Mucosa of descending colon (tissue), 3 donors: ENCODE results near the gene ACSM2B. TPM values are rescaled to one million over a fixed set of nuclear protein-coding genes. Genes with fewer than 3 reads are reported as not detected.
"Not testable (repeated sequence)": the region's sequence is repeated elsewhere in the genome, so short reads cannot be mapped to it uniquely, and the experiment has no call there.

Experiments
- ATAC-seq: fragments of 200-7000 bp; cut with Tn5 transposase; one replicate; pipeline ENCODE4 v1.9.1; 2020; ENCODE audit warnings: mild to moderate bottlenecking, moderate library complexity
- DNase-seq, 3 donors: peaks; one replicate each; pipeline ENCODE4 v3.0.0-alpha.2; 2020
- H3K36me3 ChIP-seq: fragments of 200-600 bp; one replicate; pipeline ENCODE4 v1.8.0; 2021; ENCODE audit warnings: low read depth, mild to moderate bottlenecking
- H3K4me1 ChIP-seq: fragments of 200-600 bp; one replicate; pipeline ENCODE4 v1.8.0; 2021; ENCODE audit warnings: low read depth, mild to moderate bottlenecking
- H3K4me3 ChIP-seq: fragments of 200-600 bp; one replicate; pipeline ENCODE4 v1.8.0; 2021; ENCODE audit warnings: mild to moderate bottlenecking
- H3K9me3 ChIP-seq: fragments of 200-600 bp; one replicate; pipeline ENCODE4 v1.8.0; 2021; ENCODE audit warnings: mild to moderate bottlenecking
- intact Hi-C, 2 donors: fragments of 100-400 bp; cut with DNase I in 1 of 2; cut with micrococcal nuclease in 1 of 2; formaldehyde crosslinking; loops; one replicate each; pipeline versions ENCODE4 v1.11.0 to v1.11.1; 2022; cut with DNase I, micrococcal nuclease
- total RNA-seq, 3 donors: library from RNA; stranded (reverse); fragmentation: NEBNext Ultra II Directional in 2 of 3; extraction: Animal tissue kit (Norgen Biotek cat#: 25700) in 2 of 3; gene quantifications; one replicate each; pipeline versions ENCODE4 v1.2.1 to v1.2.4, GENCODE V29; 2021 to 2023
- TF ChIP-seq, protein P1 (sequence below): fragments of 200-600 bp; IDR thresholded peaks from one replicate; pipeline ENCODE4 v1.8.0; 2022; ENCODE audit warnings: antibody characterized with exemption, mild to moderate bottlenecking
- donor health status: DM: no; HTN: no; CAD: no; lungs with moderate emphysema.
- donor health status: DM: no; HTN: no; CAD: no.
- donor health status: DM: no; HTN: yes; CAD: no.

The ACSM2B gene
- total RNA-seq, 3 donors from 2014 or later = not detected

DNA sequence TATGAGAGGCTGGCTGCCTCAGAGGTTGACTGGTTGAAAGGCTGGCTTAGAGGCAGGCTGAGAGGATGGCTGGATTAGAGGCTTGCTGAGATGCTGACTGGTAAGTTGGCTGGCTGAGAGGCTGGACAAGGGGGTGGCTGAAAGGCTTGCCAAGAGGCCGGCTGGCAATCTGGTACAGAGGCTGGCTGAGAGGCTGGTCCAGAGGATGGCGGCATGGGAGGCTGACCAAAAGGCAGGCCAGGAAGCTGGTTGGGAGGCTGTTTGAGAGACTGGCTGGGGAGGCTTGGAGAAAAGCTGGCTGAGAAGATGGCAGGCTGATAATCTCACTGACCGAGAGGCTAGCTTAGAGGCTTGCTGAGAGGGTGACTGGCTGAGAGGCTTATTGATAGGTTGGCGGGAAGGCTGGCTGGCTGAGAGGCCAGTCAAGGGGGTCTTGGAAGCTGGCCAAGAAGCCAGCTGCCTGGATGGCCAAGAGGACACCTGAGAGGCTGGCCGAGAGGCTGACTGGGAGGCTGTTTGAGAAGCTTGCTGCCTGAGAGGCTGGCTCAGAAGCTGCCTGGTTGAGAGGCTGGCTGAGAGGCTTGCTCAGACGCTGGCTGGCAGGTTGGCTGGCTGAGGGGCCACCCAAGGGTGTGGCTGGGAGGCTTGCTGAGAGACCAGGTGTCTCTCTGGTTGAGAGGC, 34.2 kb upstream of the ACSM2B start:
- Histone ChIP-seq H3K9me3 (no peaks in the 10 kb centered on the region), H3K36me3 (no peaks in the 10 kb centered on the region), H3K4me1 (no peaks in the 10 kb centered on the region), H3K4me3 (no peak overlapping the region)
- ATAC-seq (no peak), DNase-seq (no peak)
- intact Hi-C loops = no loop called here
- TF ChIP-seq, protein P1, sequence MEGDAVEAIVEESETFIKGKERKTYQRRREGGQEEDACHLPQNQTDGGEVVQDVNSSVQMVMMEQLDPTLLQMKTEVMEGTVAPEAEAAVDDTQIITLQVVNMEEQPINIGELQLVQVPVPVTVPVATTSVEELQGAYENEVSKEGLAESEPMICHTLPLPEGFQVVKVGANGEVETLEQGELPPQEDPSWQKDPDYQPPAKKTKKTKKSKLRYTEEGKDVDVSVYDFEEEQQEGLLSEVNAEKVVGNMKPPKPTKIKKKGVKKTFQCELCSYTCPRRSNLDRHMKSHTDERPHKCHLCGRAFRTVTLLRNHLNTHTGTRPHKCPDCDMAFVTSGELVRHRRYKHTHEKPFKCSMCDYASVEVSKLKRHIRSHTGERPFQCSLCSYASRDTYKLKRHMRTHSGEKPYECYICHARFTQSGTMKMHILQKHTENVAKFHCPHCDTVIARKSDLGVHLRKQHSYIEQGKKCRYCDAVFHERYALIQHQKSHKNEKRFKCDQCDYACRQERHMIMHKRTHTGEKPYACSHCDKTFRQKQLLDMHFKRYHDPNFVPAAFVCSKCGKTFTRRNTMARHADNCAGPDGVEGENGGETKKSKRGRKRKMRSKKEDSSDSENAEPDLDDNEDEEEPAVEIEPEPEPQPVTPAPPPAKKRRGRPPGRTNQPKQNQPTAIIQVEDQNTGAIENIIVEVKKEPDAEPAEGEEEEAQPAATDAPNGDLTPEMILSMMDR = no peak

DNA sequence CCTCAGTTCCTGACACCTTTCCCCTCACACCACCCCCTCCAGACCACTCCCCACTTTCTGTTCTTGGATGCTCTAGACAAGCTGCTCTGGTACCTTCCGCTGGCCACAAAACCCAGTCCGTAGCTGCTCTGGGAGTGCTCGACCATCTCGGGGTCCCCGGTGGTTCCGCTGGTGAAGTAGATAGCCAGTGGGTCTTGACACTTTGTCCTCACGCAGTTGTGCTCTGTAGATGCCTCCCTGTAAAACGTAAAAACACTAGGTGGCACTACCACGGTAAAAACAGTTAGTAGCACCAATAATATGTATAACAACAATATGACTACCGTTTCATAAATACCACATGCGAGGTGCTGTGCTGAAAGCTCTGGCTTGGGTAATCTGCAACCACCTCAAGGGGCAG, 26.0 kb upstream of the ACSM2B start:
- H3K9me3 ChIP-seq, H3K4me3 ChIP-seq, intact Hi-C loops, H3K36me3 ChIP-seq, H3K4me1 ChIP-seq: not testable (repeated sequence)
- ATAC-seq = peak; percentile 32
- DNase-seq = peak in 1 of 3 donors; percentile 64

DNA sequence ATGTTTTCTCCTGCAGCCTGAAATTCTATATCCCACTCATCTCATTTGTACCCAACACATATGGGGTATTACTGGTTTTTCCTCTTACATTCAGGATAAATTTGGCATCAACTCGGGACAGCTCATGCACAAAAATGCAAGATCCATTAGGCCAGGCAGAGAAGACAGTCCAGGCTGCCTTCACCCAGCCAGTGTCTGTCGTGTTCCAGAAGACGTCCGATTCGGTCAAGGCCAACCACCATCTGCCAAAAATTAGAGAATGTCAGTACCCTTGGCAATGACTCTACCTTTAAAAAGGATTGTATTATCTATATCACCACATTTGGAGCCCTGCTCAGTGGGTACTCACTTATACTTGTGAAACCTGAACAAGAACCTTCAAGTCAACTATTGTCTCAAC, 23.3 kb upstream of the ACSM2B start:
- H3K4me3 ChIP-seq, intact Hi-C loops, ATAC-seq, H3K4me1 ChIP-seq, DNase-seq, H3K36me3 ChIP-seq, H3K9me3 ChIP-seq: not testable (repeated sequence)

DNA sequence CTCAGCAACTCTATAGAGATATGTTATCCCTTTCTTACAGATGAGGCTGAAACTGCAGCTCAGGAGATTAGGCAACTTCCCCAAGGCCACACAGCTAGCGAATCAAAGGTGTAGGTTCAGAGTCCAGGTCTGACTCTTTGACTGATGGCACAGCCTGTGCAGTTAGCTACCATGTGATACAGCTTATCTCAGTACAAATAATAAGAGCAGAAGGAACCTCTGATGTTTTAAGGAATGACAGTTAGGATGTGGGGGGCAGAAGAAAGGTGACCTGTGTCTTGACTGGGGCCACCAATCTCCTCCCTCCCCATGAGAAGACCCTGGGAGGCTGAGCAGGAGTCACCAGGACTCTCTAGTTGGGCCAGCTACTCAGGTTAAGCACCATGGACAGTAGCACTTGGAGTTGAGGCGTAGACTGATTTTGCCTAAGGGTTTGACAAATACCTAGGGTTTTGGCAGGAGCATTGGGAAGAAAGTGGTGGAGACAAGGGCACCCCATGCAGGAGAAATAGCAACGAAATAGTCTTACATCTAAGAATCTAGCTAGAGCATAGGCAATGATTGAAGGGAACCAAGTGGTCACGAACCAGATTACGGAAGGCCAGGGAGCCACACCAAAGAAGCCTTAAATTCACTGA, 22.8 kb upstream of the ACSM2B start:
- intact Hi-C loops = no loop called here
- DNase-seq (no peak), ATAC-seq (peak; percentile 27)
- TF ChIP-seq, protein P1 = no peak
- H3K9me3 ChIP-seq = no peaks in the 10 kb centered on the region
- no peaks in the 10 kb centered on the region for H3K4me1 ChIP-seq
- no peak overlapping the region for H3K4me3 ChIP-seq
- H3K36me3 ChIP-seq = no peaks in the 10 kb centered on the region

DNA sequence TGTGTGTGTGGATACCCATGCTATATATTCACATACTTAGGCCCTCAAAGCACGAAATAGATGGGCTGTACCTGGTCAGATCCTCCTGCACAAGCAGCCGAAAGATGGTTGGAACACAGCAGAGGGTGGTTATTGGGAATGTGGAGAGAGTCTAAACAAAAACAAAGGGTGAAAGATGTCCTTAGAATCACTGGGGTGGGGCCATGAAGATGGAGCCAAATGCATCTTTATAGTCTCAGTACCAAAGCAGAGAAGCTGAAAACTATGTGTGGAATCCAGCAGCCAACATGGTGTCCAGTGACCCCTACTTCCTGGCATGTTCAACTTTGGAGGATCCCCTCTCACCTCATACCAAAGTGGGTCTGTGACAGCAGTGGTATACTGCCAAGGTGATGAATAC, 19.5 kb upstream of the ACSM2B start:
- H3K9me3 ChIP-seq, ATAC-seq, H3K4me3 ChIP-seq, intact Hi-C loops, H3K4me1 ChIP-seq, DNase-seq, H3K36me3 ChIP-seq: not testable (repeated sequence)

DNA sequence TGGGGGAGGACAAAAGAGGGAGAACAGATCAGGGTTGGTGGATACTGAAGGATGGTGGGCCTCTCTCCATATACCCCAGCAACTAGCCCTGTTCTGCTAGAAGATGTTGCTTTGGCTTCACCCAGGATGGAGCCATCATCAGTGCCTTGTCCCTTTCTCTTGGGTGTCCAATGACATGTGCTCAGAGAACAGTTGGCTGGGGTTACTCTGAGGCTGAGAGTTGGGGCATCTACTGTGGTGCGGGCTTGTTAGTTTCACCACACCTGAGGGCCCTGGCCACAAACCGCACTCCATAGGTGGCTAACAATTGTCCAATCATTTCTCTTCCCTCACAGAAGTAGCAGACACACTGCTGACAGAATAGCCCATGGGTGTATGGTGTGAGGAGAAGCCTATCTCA, 18.9 kb upstream of the ACSM2B start:
- H3K9me3 ChIP-seq, H3K36me3 ChIP-seq, H3K4me3 ChIP-seq, DNase-seq, H3K4me1 ChIP-seq, ATAC-seq, intact Hi-C loops: not testable (repeated sequence)

DNA sequence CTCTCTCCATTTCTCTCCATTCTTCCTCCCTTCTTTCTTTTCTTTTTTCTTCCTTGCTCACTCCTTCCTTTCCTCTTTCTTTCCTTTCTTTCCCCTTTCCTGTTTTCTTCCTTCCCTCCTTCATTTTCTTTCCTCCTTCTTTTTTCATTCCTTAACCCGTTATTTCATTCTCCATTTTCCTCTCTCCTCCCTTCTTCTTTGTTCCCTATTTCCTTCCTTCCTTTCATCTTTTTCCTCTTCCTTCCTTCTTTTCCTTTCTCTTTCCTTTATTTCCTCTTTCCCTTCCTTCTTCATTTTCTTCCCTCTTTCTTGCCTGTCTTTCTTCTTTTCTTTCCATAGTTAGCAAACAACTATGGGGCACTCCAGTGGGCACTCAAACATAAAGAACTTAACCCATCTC, 16.6 kb upstream of the ACSM2B start:
- ATAC-seq, H3K9me3 ChIP-seq, H3K36me3 ChIP-seq, H3K4me3 ChIP-seq, intact Hi-C loops, DNase-seq, H3K4me1 ChIP-seq: not testable (repeated sequence)

DNA sequence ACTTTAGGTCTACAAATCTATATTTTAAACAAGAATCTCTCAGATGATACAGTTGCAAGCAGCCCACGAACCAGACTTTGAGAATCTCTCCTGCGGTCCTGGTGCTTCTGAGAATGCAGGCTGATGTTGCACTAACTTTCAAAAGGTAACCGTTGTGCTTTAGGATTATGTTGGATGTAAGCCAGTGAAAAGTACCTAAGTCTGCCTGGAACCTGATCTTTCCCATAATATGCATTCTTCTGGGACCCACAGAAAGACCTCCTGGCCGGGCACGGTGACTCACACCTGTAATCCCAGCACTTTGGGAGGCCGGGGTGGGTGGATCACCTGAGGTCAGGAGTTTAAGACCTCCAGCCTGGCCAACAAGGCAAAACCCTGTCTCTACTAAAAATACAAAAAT, 13.3 kb upstream of the ACSM2B start:
- H3K4me1 ChIP-seq, H3K36me3 ChIP-seq, H3K9me3 ChIP-seq, intact Hi-C loops, DNase-seq, H3K4me3 ChIP-seq, ATAC-seq: not testable (repeated sequence)

DNA sequence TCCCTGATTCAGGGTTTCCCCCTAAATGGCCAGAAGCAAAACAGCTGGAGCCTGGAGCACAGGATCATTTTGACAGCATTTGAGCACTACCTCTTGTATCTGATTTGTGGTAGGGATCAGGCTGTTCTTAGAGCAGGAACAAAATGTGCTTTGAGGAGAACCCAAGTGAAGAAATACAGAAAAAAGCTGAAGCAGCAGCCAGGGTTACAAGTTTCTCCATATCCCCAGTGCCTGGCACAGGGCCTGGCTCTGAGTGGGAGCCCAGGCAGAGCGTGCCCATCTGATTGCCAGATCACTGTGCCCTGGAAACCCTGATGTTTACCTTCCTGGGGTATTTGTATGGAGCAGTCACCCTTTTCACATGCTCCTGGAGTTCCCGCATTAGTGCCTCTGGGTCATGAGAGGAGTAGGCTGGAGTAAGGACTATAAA, 11.5 kb upstream of the ACSM2B start:
- H3K4me1 ChIP-seq, H3K36me3 ChIP-seq, H3K9me3 ChIP-seq, intact Hi-C loops, H3K4me3 ChIP-seq, DNase-seq: not testable (repeated sequence)
- ATAC-seq = peak; percentile 50

DNA sequence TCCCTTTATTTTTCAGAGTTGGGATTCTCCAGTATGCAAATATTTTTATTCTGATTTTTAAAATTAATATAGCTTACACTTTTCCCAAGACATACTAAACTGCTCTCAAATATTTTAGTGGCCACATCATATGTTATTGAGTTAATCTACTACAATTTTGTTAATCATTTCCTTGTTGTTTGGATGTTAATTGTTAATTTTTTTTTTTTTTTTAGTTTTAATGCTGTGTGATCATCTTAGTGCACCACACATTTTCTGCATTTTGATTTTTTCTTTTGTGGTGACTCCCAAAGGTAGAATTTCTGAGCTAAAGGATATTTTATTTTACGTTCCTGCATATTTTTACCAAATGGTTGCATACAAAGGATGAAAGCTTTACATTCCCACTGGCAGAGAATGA, 10.5 kb upstream of the ACSM2B start:
- H3K4me1 ChIP-seq, H3K36me3 ChIP-seq, H3K9me3 ChIP-seq, H3K4me3 ChIP-seq, intact Hi-C loops, DNase-seq, ATAC-seq: not testable (repeated sequence)

DNA sequence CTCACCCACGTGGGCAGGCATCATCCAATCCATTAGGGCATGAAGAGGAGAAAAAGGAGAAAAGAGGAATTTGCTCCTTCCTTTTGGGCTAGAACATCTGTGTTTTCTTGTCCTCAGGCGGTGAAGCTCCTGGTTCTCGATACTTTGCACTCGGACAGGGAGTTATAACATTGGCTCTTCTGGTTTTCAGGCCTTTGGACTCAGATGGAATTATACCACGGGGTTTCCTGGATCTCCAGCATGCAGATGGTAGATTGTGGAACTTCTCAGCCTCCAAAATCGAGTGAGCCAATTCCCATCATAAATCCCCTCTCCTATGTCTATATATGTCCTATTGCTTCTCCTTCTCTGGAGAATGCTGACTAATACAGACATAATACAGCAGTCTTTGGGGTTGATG, 9.9 kb upstream of the ACSM2B start:
- intact Hi-C loops, H3K4me3 ChIP-seq, DNase-seq, H3K36me3 ChIP-seq, ATAC-seq, H3K4me1 ChIP-seq, H3K9me3 ChIP-seq: not testable (repeated sequence)

DNA sequence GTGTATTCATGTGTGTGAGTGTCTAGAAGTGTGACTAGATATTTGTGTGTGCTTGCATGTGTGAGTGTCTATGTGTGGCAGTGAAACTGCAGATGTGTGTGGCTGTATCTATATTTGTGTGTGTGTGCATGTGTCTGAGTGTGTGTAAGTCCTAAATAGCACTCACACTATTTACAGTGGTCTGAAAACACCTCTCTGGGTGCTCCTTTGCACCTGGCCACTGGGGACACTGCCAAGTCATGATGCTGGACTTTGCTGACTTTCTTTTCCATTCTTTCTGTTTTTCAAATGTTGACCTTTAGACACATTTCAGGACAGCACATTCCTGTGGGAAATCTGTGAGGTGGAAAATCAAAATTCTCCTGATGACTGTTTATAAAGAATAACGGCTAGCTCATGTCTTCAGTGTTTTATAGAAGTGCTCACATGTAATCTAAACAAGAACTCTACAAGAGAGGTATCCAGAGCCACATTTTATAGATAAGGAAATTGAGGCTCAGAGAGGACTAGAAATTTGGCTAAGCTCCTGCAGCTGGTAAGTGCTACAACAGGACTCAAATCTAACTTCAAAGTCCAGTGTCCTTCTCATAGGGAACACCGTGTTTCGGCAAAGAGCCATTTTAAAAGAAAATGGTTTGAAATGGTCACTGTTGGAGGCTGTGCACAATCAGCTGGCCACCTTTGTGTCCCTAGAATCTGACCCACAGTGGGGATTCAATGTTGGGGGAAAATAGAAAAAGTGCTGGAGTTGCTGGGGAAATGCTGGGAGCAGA, 4.5 kb upstream of the ACSM2B start:
- H3K4me3 ChIP-seq, H3K9me3 ChIP-seq, H3K36me3 ChIP-seq, intact Hi-C loops, ATAC-seq, DNase-seq, H3K4me1 ChIP-seq: not testable (repeated sequence)
